GM12873 (cell line): ENCODE measurements around the gene SGCE.
A peak's percentile ranks its signal among the peaks of the same experiment; 100 is the strongest.

Experiments used
- TF ChIP-seq, protein P1 (sequence below): IDR thresholded peaks from 2 replicates; pipeline ENCODE4 v1.5.1; 2012; ENCODE audit warnings: low read depth, mild to moderate bottlenecking, moderate library complexity, low read length, control low read depth; ENCODE audit not compliant: insufficient read depth; ENCODE audit errors: missing control alignments

SGCE gene, protein sequence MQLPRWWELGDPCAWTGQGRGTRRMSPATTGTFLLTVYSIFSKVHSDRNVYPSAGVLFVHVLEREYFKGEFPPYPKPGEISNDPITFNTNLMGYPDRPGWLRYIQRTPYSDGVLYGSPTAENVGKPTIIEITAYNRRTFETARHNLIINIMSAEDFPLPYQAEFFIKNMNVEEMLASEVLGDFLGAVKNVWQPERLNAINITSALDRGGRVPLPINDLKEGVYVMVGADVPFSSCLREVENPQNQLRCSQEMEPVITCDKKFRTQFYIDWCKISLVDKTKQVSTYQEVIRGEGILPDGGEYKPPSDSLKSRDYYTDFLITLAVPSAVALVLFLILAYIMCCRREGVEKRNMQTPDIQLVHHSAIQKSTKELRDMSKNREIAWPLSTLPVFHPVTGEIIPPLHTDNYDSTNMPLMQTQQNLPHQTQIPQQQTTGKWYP

DNA sequence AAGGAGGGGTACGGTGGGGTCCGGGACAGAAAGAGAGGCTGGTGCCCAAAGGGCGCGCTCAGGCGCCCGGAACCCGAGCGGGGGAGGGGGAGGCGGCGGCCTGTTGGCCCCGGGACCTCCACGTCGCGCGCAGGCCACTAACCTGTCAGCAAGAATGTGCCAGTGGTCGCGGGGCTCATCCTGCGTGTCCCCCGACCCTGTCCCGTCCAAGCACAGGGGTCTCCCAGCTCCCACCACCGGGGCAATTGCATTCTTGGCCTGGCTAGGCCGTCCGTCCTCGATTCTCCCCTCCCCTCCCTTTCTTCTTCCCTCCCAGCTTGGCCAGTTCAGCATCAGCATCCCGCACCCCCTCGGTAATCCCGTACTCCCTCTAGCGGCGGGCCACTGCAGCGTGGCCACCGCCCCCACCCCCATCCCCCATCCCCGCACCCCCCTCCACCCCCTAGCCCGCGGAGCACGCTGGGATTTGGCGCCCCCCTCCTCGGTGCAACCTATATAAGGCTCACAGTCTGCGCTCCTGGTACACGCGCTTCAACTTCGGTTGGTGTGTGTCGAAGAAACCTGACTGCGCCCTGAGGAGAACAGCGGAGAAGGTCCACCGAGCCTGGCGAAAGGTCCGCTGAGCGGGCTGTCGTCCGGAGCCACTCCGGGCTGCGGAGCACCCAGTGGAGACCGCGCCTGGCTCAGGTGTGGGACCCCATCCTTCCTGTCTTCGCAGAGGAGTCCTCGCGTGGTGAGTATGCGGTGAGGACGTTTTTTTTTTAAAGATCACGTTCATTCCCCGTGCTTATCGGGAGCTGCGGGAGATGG, at the start of gene SGCE:
Gene SGCE (minus strand): TSS at position 286 of the 810 bp plus-strand sequence. CDS start 35 bp downstream, at position 251.
- TF ChIP-seq, protein P1, sequence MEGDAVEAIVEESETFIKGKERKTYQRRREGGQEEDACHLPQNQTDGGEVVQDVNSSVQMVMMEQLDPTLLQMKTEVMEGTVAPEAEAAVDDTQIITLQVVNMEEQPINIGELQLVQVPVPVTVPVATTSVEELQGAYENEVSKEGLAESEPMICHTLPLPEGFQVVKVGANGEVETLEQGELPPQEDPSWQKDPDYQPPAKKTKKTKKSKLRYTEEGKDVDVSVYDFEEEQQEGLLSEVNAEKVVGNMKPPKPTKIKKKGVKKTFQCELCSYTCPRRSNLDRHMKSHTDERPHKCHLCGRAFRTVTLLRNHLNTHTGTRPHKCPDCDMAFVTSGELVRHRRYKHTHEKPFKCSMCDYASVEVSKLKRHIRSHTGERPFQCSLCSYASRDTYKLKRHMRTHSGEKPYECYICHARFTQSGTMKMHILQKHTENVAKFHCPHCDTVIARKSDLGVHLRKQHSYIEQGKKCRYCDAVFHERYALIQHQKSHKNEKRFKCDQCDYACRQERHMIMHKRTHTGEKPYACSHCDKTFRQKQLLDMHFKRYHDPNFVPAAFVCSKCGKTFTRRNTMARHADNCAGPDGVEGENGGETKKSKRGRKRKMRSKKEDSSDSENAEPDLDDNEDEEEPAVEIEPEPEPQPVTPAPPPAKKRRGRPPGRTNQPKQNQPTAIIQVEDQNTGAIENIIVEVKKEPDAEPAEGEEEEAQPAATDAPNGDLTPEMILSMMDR, result peak; percentile 63

DNA sequence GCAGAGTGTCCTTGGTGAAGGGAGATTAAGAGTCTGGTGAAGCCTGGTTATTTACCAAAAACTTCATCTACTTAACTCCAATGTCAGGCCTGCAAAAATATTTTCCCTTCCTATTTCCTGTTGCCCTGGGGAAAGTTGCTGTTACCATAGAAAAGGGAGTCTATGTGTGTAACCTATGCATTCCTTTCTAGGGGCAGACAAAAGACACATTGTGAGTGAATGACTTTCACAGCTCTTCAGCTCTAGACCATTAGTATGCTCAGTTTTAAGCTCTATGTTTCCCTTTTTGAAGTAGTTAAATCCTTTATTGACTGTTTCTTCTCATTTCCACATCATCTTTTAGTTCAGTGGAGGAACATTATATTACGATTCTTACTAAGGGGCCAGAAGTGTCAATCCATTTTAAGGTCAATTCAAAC, 45.6 kb upstream of the SGCE start:
- TF ChIP-seq, protein P1, result no peak

DNA sequence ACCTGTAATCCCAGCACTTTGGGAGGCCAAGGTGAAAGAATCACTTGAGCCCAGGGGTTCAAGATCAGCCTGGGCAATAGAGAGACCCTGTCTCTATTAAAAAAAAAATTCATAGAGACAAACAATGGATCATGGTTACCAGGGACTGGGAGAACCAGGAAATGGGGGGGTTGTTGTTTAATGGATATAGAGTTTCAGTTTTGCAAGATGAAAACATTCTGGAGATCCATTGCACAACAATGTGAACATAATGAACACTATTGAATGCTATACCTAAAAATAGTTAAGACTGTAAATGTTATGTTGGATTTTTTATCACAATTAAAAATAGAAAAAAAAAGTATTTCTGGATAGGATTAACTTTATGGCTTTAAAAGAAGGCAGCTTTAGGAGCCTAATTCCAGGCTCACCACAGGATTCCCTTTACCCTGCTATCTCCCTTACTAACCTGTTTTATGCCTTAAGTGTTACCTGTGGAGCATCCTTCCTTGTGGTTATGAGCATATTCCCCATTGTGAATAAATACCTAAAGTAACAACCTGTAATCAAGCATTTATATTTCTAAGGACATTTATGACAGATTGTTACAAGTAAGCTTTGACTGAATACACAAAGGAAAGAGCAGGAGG, 45.1 kb upstream of the SGCE start:
- TF ChIP-seq, protein P1, result no peak

DNA sequence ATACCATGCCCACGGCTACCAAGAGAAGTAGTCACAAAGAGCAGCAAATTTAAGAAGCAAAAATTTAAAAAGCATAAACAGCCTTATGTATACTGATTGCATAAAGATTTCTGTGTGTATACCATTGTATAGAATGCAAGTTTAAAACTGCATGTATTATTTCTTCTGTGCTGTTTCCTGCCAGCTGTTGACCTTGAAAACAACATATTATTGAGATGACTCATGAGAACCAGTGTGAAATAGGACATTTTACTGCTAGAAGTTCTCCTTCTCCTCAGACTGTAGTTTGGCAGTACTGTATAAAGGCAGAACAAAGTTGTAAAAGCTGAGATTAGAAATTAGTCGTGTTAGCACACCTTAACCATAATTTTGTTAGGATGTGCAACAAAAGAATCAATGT, 42.3 kb upstream of the SGCE start:
- TF ChIP-seq, protein P1, result no peak

DNA sequence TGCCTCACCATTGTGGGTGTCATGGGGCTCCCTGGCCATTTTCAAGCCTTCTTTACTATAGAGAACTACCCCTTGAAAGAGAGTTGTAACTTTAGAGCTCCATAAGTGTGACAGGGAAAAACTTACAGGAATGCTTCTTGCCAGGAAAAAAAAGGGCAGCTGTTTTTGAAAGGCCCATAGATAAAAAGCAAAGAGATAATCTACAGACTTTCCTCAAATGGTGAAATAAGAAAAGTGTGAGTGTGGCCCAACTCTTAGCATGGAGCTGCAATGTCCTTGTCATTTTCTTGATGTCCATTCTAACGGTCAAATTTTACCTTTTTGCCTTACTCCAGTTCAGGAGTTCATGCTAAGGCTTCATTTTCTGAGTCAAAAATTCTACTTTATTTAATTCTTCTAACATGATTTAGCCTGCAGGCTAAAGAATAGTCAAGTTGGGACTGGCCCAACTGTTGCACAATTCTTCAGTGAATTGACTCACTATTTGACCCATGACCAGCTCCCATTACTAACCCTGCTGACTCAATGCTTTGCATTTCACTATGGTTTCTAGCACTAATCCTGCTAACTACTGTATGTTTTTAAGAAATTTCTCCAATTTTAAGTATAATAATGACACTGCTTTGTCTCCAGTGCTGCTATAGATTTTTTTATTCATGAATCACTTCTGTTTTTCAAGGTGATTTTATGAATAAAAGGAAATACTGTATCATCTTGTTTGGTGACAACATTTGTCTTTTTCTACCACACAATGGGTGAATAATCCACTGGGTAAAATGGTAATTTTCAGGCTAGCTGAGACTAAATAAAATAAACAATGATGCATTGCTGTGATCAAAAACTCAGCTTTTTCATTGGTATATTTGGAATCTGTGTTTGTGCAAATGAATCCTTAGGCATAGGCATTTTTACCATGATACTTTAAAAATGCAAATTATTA, 41.4 kb upstream of the SGCE start:
- TF ChIP-seq, protein P1, result no peak

DNA sequence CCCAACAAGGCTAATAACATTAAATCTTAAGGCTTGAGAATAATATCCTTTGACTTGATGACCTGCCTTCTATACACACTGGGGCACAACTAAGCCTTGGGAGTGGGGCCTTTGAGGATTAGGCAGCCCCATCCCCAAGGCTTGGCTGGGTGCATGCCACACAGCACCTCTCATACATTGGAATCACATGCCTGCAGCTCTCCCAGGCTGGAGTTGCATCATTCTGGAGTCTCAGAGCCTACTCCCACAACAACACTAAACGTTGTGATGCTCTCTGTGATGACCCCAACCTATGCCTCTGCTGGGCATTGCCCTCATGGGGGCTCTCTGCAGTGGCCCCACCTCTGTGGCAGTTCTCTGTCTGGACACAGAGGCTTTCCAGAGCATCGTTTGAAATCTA, 31.9 kb upstream of the SGCE start:
- TF ChIP-seq, protein P1, result no peak
